Placental epithelial cell (primary cell): Measurements from ENCODE around the gene PCDHA5. TPM values are rescaled to one million over a fixed set of nuclear protein-coding genes. Genes with fewer than 3 reads are reported as not detected.

Source experiments
- total RNA-seq: library from RNA; depleted of rRNA; stranded (reverse); fragments of >200 nt; gene quantifications from 2 replicates; pipeline ENCODE4 v1.2.3, GENCODE V29; 2012

PCDHA5 gene
- total RNA-seq, 1 donor = under 0.01 TPM

Other genes with a start within 250 kb of the PCDHA5 start
- gene CD14, start 188.4 kb upstream of the PCDHA5 start, total RNA-seq = 0.33 TPM in 1 of 2 replicates, not detected in the other
- gene TMCO6, start 182.2 kb upstream of the PCDHA5 start, total RNA-seq = 7.8 and 9.0 TPM in 2 replicates
- 28.8 and 44.4 TPM in 2 replicates for gene NDUFA2, start 174.0 kb upstream of the PCDHA5 start, total RNA-seq
- gene IK, start 173.8 kb upstream of the PCDHA5 start, total RNA-seq = 76.9 and 102 TPM in 2 replicates
- gene WDR55, start 156.7 kb upstream of the PCDHA5 start, total RNA-seq = 31.0 and 37.1 TPM in 2 replicates
- 0.76 and 0.79 TPM in 2 replicates for gene DND1, start 148.0 kb upstream of the PCDHA5 start, total RNA-seq
- gene HARS1, start 130.2 kb upstream of the PCDHA5 start, total RNA-seq = 45.1 and 53.8 TPM in 2 replicates
- gene HARS2, start 130.2 kb upstream of the PCDHA5 start, total RNA-seq = 38.0 and 47.9 TPM in 2 replicates
- gene ZMAT2, start 121.2 kb upstream of the PCDHA5 start, total RNA-seq = 26.1 and 40.8 TPM in 2 replicates
- not detected in 2 replicates for gene PCDHA1, start 35.5 kb upstream of the PCDHA5 start, total RNA-seq
- gene PCDHA2, start 26.8 kb upstream of the PCDHA5 start, total RNA-seq = under 0.01 TPM in 1 of 2 replicates, not detected in the other
- gene PCDHA3, start 20.6 kb upstream of the PCDHA5 start, total RNA-seq = 0.11 and 0.39 TPM in 2 replicates
- gene PCDHA4, start 14.5 kb upstream of the PCDHA5 start, total RNA-seq = 0.79 and 0.87 TPM in 2 replicates
- gene PCDHA6, start 6.3 kb downstream of the PCDHA5 start, total RNA-seq = 0.22 and 0.39 TPM in 2 replicates
- 0.54 and 1.2 TPM in 2 replicates for gene PCDHA7, start 12.7 kb downstream of the PCDHA5 start, total RNA-seq
- gene PCDHA8, start 19.6 kb downstream of the PCDHA5 start, total RNA-seq = 0.11 and 0.39 TPM in 2 replicates
- under 0.01 TPM in 2 replicates for gene PCDHA9, start 26.8 kb downstream of the PCDHA5 start, total RNA-seq
- gene PCDHA10, start 34.3 kb downstream of the PCDHA5 start, total RNA-seq = 0.11 and 0.39 TPM in 2 replicates
- under 0.01 and 0.11 TPM in 2 replicates for gene PCDHA11, start 47.3 kb downstream of the PCDHA5 start, total RNA-seq
- under 0.01 and 0.11 TPM in 2 replicates for gene PCDHA12, start 53.7 kb downstream of the PCDHA5 start, total RNA-seq
- gene PCDHA13, start 60.5 kb downstream of the PCDHA5 start, total RNA-seq = 0.11 and 0.39 TPM in 2 replicates
- 0.39 TPM in 1 of 2 replicates, not detected in the other for gene PCDHAC1, start 104.7 kb downstream of the PCDHA5 start, total RNA-seq
- gene PCDHAC2, start 144.9 kb downstream of the PCDHA5 start, total RNA-seq = 0.39 TPM in 1 of 2 replicates, not detected in the other
- not detected in 2 replicates for gene PCDHB1, start 229.8 kb downstream of the PCDHA5 start, total RNA-seq